ENCODE results near the gene FXN.

The FXN gene

DNA sequence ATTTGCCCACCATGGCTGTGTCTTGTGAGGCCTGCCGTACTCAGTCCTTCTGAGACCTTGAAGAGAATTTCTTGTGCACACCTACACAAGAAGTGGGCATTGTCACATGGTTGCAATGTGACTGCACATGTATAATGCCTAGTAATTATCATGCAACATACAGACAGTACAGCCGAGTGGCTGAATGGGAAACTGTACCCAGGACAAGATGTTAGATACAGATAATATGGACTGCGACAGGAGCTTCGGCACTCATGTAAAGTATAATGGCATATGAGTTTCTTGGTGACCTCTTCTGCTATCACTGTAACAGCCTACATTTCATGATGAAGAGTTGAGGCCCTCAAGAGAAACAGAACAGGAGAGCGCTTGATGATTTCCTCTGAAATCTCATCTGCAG is 16.8 kb upstream of the FXN start:
- Histone ChIP-seq H3K9ac (ENCODE audit: low read length) (no peak overlapping the region), H3K9me3 (ENCODE audit: insufficient read depth, low read length) (no peaks in the 10 kb centered on the region), H3K4me2 (ENCODE audit: low read depth, low read length, poor library complexity, severe bottlenecking) (no peak overlapping the region), H3K27ac (ENCODE audit: low read depth, low read length) (no peak overlapping the region), H2AFZ (ENCODE audit: low read depth, low read length, severe bottlenecking) (no peak overlapping the region), H3K36me3 (ENCODE audit: low read length) (no peaks in the 10 kb centered on the region), H3K4me3 (ENCODE audit: insufficient read depth, low read length, poor library complexity, severe bottlenecking) (no peak overlapping the region), H4K20me1 (ENCODE audit: low read depth, low read length) (no peaks in the 10 kb centered on the region), H3K79me2 (ENCODE audit: insufficient read depth, low read length) (no peaks in the 10 kb centered on the region), H3K27me3 (ENCODE audit: low read length) (no peaks in the 10 kb centered on the region), H3F3A (ENCODE audit: insufficient read depth) (no peaks in the 10 kb centered on the region), H3K9me2 (replicated peaks; ENCODE audit: insufficient read depth, low read length) (no peaks in the 10 kb centered on the region)
- TF ChIP-seq EZH2phosphoT487 (conservative IDR thresholded peaks at IDR 0.05; ENCODE audit: low read length): no peak
- TF ChIP-seq, protein P1, sequence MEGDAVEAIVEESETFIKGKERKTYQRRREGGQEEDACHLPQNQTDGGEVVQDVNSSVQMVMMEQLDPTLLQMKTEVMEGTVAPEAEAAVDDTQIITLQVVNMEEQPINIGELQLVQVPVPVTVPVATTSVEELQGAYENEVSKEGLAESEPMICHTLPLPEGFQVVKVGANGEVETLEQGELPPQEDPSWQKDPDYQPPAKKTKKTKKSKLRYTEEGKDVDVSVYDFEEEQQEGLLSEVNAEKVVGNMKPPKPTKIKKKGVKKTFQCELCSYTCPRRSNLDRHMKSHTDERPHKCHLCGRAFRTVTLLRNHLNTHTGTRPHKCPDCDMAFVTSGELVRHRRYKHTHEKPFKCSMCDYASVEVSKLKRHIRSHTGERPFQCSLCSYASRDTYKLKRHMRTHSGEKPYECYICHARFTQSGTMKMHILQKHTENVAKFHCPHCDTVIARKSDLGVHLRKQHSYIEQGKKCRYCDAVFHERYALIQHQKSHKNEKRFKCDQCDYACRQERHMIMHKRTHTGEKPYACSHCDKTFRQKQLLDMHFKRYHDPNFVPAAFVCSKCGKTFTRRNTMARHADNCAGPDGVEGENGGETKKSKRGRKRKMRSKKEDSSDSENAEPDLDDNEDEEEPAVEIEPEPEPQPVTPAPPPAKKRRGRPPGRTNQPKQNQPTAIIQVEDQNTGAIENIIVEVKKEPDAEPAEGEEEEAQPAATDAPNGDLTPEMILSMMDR (IDR thresholded peaks at IDR 0.05; ENCODE audit: insufficient read depth, low read length, poor library complexity, severe bottlenecking): no peak

DNA sequence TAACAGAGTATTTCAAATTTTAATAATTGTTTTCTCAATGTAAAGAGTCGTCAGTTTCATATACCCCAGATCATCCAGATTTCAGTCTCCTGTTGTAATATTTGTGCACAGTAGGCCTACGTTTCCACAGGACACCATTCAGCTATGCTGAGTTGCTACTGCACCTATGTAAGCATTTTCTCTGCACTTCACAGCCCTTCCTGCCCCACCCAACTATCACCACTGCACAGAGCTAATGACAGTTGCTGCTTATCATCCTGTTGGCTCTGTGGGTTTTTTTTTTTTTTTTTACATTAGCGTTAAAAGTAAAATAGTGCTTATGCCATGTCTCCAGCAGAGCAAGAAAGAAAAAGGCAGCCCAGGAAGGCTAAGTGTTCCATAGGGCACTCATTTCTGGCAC is 15.7 kb upstream of the FXN start:
- no peaks in the 10 kb centered on the region for H3K9me2 ChIP-seq (replicated peaks; ENCODE audit: insufficient read depth, low read length)
- no peaks in the 10 kb centered on the region for H4K20me1 ChIP-seq (ENCODE audit: low read depth, low read length)
- H3K9ac ChIP-seq (ENCODE audit: low read length): no peak overlapping the region
- H2AFZ ChIP-seq (ENCODE audit: low read depth, low read length, severe bottlenecking): no peak overlapping the region
- H3K4me3 ChIP-seq (ENCODE audit: insufficient read depth, low read length, poor library complexity, severe bottlenecking): no peak overlapping the region
- no peaks in the 10 kb centered on the region for H3K79me2 ChIP-seq (ENCODE audit: insufficient read depth, low read length)
- H3K9me3 ChIP-seq (ENCODE audit: insufficient read depth, low read length): no peaks in the 10 kb centered on the region
- H3K36me3 ChIP-seq (ENCODE audit: low read length): no peaks in the 10 kb centered on the region
- no peak overlapping the region for H3K27ac ChIP-seq (ENCODE audit: low read depth, low read length)
- no peaks in the 10 kb centered on the region for H3K27me3 ChIP-seq (ENCODE audit: low read length)
- no peaks in the 10 kb centered on the region for H3F3A ChIP-seq (ENCODE audit: insufficient read depth)
- TF ChIP-seq EZH2phosphoT487 (conservative IDR thresholded peaks at IDR 0.05; ENCODE audit: low read length): no peak
- TF ChIP-seq, protein P1 (IDR thresholded peaks at IDR 0.05; ENCODE audit: insufficient read depth, low read length, poor library complexity, severe bottlenecking): no peak
- no peak overlapping the region for H3K4me2 ChIP-seq (ENCODE audit: low read depth, low read length, poor library complexity, severe bottlenecking)

DNA sequence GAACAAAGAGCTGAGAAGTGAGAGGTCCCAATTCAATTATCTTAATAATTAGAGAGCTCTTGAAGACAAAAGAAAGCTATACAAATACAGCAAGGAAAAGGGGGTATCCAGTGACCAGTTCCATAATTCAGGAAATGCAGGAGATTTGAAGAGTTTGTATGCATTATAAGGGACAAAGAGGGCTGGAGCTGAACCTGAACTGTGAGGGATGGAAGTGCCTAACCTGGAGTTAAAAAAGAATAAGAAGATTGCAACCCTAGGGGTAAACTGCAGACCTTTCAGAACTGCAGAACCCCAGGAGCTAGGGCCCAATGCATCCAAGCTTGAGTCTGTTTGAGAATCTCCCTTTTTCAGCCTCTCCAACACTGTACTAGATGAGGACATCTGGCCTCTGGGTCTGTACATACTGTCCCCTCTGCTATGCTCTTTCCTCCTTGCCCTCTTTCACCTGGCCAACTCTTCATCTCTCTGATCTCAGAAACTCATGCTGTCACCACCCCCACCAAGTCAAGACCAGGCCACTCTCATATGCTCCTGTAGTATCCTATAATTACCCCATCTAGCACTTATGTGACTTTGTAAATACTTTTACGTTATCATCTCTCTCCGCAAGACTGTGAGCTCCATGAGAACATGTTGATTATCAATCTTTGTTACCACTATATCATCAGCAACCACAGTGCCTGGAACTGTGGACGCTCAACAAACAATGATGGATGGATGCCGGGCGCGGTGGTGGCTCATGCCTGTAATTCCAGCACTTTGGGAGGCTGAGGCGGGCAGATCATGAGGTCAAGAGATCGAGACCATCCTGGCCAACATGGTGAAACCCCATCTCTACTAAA is 15.0 kb upstream of the FXN start:
- Histone ChIP-seq H3K79me2 (ENCODE audit: insufficient read depth, low read length) (no peaks in the 10 kb centered on the region), H3K36me3 (ENCODE audit: low read length) (no peaks in the 10 kb centered on the region), H3K27ac (ENCODE audit: low read depth, low read length) (no peak overlapping the region), H3K9me3 (ENCODE audit: insufficient read depth, low read length) (no peaks in the 10 kb centered on the region), H3F3A (ENCODE audit: insufficient read depth) (no peaks in the 10 kb centered on the region), H3K9me2 (replicated peaks; ENCODE audit: insufficient read depth, low read length) (no peaks in the 10 kb centered on the region), H2AFZ (ENCODE audit: low read depth, low read length, severe bottlenecking) (no peak overlapping the region), H4K20me1 (ENCODE audit: low read depth, low read length) (no peaks in the 10 kb centered on the region), H3K27me3 (ENCODE audit: low read length) (no peaks in the 10 kb centered on the region), H3K9ac (ENCODE audit: low read length) (no peak overlapping the region), H3K4me2 (ENCODE audit: low read depth, low read length, poor library complexity, severe bottlenecking) (no peak overlapping the region), H3K4me3 (ENCODE audit: insufficient read depth, low read length, poor library complexity, severe bottlenecking) (no peak overlapping the region)
- TF ChIP-seq, protein P1 (IDR thresholded peaks at IDR 0.05; ENCODE audit: insufficient read depth, low read length, poor library complexity, severe bottlenecking): no peak
- no peak for TF ChIP-seq EZH2phosphoT487 (conservative IDR thresholded peaks at IDR 0.05; ENCODE audit: low read length)
